Activated effector memory CD4-positive, alpha-beta T cell treated with Interleukin-2 at 50 U/mL for 16 hours (primary cell): Measurements from ENCODE around the gene CABLES1.

Experiments used
- DNase-seq: peaks from one replicate; pipeline ENCODE4 v3.0.0-alpha.2; 2020

CABLES1 gene

DNA sequence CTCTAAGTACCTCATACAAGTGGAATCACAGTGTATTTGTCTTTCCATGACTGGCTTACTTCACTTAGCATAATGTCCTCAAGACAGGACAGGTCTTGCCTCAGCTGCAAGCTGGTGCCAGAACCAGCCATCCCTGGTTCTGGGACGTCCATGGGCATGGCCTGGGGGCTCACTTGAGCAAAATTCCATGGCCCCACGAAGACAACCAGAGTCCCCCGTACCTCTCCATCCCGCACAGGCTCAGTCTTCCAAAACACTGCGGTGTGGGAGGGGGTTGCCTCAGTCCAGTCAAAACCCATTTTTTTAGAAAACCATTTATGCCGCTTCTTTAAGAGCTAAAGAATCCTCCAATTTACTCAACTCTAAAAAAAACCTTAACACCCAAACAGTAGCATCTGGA is 21.7 kb upstream of the CABLES1 start:
- no peak for DNase-seq

DNA sequence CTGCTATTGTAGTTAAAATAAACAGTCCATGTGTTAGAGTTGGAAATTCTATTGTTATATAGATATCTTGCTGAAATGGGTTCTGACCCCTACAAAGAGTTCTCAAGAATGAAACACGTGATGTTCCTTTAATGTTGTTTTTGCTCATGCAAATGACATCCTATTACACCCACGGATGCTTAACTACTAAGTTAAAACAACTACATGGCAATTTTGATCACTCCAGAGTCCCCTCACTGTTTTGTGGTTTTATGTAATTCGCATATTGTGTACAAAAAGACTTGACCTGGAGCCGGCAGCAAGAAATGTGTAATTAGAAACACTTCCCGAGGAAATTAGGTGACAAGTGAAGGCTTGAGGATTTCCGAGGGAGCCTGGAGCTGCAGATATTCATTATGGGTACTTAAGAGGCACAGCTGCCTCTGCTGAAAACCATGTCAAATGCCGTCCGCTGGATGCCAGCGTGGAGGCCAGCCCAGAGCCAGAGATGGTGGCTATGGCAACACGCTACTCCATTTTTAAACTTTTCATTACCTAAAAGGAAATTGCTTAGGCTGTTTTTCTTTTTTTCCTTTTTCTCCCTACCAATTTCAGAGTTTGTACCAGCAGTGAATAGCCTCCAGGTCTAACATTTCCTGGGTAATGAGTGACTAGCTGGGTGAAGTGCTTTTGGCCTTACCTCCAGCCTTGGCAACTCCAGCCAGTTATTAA is 21.0 kb upstream of the CABLES1 start:
- DNase-seq, result no peak

DNA sequence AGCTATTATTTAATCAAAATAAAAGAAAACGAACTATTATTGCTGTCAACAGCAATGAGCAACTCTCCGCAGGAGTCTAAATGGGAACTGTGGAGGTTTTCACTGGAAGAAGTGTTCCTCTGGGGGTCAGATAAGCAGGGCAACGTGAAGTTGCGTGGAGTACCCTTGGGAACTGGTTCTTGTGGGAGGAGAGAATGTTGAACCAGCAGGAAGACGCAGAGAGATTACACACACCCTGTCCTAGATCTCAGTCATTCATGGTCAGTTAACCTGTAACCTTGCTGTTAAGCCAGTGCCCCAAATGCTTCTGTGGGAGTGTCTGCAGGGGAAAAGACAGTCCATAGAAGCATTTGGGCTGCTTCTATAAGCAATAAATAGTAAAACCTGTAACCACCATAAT is 20.4 kb upstream of the CABLES1 start:
- no peak for DNase-seq

DNA sequence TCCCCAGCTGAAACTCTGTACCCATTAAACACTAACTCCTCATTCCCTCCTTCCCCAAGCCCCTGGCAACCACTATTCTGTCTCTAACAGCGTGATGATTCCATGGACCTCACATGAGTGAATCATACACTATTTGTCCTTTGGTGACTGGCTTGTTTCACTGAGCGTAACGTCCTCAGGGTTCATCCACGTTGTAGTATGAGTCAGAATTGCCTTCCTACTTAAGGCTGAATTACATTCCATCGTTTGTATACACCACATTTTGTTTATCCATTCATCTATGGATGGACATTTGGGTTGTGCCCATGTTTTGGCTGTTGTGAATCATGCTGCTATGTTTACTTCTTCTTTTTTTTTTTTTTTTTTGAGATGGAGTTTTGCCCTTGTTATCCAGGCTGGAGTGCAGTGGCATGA is 19.6 kb upstream of the CABLES1 start:
- DNase-seq, result no peak

- DNase-seq, result no peak
Measured at GRCh38 chr18:23121133-23121532, 14.2 kb upstream of the CABLES1 start.

- DNase-seq, result no peak
Measured at GRCh38 chr18:23122334-23123229, 12.7 kb upstream of the CABLES1 start.

GRCh38 chr18:23126376-23127056 is 8.8 kb upstream of the CABLES1 start:
- no peak for DNase-seq

DNA sequence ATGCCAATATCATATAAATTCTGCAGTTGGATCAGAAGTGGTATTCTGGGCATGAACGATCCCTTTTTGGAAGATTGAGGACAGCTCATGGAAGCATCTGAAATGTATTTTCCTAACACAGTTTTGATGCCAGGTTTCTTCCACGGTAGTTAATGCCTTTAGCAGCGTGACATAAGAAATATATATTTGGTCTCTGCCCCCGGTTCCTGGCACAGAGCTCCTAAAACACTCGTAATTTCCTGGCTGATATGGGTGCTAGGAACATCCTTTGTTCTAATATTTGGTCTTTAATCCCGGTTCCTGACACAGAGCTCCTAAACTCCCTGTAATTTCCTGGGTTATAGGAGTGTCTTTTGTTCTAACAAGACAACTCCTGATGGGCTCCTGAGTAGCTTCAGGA is 8.2 kb upstream of the CABLES1 start:
- DNase-seq, result no peak

DNA sequence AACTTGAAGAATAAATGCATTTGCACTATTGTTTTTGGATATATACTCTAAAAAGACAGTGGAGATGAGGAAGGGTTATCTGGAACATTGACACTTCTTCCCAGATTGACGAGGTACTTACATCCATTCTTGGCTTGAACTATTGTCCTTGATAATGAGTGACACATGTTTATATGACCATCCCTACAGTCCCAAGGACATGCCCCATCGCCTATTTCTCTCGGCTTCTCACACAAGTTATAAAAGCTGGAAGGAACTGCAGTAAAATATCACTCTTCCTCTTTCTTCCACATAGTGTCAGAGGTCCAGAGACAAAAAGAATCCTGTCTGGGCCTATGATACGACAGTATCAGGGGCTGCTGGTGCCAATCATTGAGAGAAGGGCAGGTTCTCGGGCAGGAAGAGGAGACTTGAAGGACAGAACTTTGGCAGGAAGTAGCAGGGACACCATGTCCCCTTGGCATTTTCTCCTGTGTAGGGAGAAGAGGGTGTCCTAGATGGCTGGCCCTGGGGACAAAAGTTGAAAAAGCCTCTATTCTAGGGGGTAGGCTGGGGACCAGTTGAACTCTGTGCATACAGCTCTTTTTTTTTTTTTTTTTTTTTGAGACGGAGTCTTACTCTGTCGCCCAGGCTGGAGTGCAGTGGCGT is 5.8 kb upstream of the CABLES1 start:
- DNase-seq, result no peak

GRCh38 chr18:23131693-23132319 is 3.5 kb upstream of the CABLES1 start:
- DNase-seq, result no peak

- DNase-seq, result no peak
Measured at GRCh38 chr18:23133860-23134779, 1.2 kb upstream of the CABLES1 start.

DNA sequence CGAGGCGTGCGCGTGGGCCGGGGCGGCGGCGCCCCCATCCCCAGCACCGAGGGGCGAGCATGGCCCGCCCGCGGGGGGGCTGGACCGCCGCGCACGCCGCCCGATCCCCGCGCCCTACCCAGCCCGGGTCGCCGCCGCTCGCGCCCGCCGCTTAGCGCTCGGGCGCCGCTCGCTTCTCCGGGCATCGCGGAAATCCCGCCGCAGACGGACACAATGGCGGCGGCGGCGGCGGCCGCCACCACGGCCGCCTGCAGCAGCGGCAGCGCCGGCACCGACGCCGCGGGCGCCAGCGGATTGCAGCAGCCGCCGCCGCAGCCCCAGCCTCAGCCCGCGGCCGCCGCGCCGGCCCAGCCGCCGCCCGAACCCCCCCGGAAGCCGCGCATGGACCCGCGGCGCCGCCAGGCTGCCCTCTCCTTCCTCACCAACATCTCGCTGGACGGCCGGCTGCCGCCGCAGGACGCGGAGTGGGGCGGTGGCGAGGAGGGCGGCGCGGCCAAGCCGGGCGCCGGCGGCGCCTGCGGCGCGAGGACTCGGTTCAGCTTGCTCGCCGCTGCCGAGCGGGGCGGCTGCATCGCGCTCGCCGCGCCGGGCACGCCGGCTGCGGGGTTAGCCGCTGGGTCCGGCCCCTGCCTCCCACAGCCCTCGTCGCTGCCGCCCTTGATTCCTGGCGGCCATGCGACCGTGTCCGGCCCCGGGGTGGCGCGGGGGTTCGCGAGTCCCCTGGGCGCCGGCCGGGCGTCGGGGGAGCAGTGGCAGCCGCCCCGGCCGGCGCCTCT is 453 bp downstream of the CABLES1 start:
- no peak for DNase-seq

DNA sequence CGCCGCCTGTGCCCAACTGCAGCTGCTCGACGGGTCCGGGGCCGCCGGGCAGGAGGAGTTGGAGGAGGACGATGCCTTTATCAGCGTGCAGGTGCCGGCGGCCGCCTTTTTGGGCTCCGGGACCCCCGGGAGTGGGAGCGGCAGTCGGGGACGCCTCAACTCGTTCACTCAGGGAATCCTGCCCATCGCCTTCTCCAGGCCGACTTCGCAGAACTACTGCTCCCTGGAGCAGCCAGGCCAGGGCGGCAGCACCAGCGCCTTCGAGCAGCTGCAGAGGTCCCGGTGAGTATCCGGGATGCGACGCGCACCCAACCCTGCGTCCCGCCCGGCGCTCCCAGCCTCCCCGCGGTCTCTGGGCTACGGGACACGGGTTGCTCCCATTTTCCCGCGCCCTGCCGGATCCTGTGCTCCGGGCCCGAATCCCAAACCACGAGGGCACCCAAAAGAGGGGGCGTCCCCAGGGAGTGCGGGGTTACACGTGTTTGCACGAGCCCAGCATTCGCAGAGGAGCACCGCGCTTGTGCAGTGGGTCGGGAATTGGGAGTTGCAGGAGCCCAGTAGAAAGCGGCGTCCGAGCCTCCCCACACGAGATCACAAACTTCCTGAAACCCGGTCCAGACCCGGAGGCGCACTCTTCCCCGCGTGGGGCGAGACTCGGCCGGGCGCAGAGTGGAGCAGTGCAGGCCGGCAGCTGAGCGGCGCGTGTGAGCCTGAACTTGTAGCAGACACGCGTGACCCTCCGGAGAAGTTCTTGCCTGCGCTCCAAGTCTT is 1.2 kb downstream of the CABLES1 start:
- no peak for DNase-seq

GRCh38 chr18:23137097-23137635 is 1.9 kb downstream of the CABLES1 start:
- DNase-seq, result no peak

- DNase-seq, result no peak
Measured at GRCh38 chr18:23137788-23138216, 2.5 kb downstream of the CABLES1 start.

DNA sequence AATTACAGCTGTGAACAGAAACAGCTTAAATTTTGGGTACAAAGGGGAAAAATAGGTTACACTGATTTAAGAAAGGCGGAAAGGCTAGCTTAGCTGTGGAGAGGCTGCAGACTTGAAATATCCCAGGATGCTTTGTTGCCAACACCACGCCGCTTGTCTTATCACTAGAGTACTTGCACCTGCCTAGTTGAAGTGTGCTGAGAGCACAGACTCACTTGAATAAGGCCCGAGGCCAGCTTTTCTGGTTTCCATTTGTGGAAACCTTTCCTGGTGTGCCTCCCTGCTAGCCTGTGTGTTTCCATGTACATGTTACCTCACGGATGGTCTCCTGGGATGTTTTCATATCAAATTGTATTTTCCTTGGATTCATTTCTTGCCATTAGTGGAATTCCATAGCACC is 3.2 kb downstream of the CABLES1 start:
- DNase-seq, result no peak

DNA sequence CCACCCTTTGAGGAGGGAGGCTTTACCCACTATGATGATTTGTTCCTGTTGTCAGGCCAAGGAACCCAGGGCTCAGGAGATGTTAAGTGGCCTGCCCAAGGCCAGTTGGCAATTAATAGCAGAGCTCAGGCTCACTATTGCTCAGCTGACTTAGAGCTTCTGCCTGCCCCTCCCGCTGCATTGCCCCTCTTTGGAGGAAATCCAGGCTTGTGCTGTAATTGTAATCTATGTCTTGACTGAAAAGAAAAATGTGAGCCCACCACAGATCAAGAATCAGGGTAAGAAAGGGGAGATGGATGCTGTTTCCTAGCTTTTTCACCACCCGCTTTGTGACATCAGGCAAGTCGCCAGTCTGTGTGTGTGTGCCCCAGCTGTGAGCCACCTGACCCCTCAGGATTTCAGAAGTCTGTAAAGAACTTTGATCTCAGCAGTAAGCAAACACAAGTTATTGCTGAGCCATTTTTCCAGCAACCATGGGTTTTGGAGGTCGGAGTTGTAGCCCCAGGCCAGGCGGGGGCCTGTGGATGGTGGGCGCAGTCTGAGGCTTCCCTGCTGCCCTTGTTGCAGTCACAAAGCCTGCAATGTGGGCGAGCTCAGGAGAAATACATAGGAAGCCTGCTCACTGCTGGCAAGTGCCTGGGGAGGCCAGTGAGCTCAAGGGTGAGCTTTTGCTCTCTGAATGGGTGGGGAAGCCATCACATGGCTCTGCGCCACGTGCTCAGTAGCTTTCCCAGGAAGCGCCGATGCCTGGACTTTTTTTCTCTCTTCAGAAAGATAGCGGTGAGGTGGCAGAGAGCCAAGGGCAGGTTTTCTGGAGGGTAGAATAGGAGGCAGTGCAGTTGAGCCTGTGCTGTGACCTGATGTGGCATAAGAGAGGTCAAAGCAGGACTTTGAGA is 6.1 kb downstream of the CABLES1 start:
- DNase-seq, result no peak

GRCh38 chr18:23142251-23142929 is 7.1 kb downstream of the CABLES1 start:
- no peak for DNase-seq
